Measurements from ENCODE around the gene METTL15. TPM values are rescaled to one million over a fixed set of nuclear protein-coding genes. Genes with fewer than 3 reads are reported as not detected.
"Not testable (repeated sequence)": the region's sequence is repeated elsewhere in the genome, so short reads cannot be mapped to it uniquely, and the experiment has no call there.

METTL15 gene
- total and polyA plus RNA-seq, 10 donors, result 3.7 to 23.7 (median 15.5) TPM

- Histone ChIP-seq H3K27ac (no peak overlapping the region), H3K9me3 (no peaks in the 10 kb centered on the region), H3K4me3 (no peak overlapping the region), H3K36me3 (peaks cover 0 to 38% (median 4%) of the 10 kb centered on the region in 6 donors), H3K4me1 (peaks cover 0 to 11% (median 6%) of the 10 kb centered on the region in 6 donors), H3K27me3 (replicated peaks in 1 of 7) (no peaks in the 10 kb centered on the region)
- WGBS, 5 donors, result 96 to 97% (median 96%) methylated on average over 4 of the region's 4 CpGs
- intact Hi-C loops (cut with DNase I; ENCODE audit: low total_unique reads), result no loop called here
- DNase-seq, result no peak
- TF ChIP-seq POLR2AphosphoS5 (IDR thresholded peaks at IDR 0.05) (no peak), POLR2A (IDR thresholded peaks at IDR 0.05) (no peak), CTCF (IDR thresholded peaks at IDR 0.05 in 8 of 11, conservative IDR thresholded peaks at IDR 0.05 in 3 of 11) (no peak)
These were observed 9.5 kb downstream of the METTL15 start for GRCh38 chr11:28117712-28118111.

GRCh38 chr11:28123151-28123581 is 15.0 kb downstream of the METTL15 start:
- Histone ChIP-seq H3K9me3 (no peaks in the 10 kb centered on the region), H3K36me3 (peaks cover 0 to 30% (median 2%) of the 10 kb centered on the region in 6 donors), H3K27me3 (replicated peaks in 1 of 7) (no peaks in the 10 kb centered on the region), H3K4me3 (no peak overlapping the region), H3K4me1 (peaks cover 0 to 11% (median 0%) of the 10 kb centered on the region in 6 donors), H3K27ac (no peak overlapping the region)
- no peak for DNase-seq
- intact Hi-C loops (cut with DNase I; ENCODE audit: low total_unique reads), result no loop called here
- TF ChIP-seq CTCF (IDR thresholded peaks at IDR 0.05 in 8 of 11, conservative IDR thresholded peaks at IDR 0.05 in 3 of 11) (no peak), POLR2A (IDR thresholded peaks at IDR 0.05) (no peak), POLR2AphosphoS5 (IDR thresholded peaks at IDR 0.05) (no peak)
- 75 to 87% (median 82%) methylated on average over 3 of the region's 3 CpGs for WGBS, 5 donors

- no peak overlapping the region for H3K4me3 ChIP-seq
- TF ChIP-seq CTCF (IDR thresholded peaks at IDR 0.05 in 8 of 11, conservative IDR thresholded peaks at IDR 0.05 in 3 of 11) (no peak), POLR2AphosphoS5 (IDR thresholded peaks at IDR 0.05) (no peak), POLR2A (IDR thresholded peaks at IDR 0.05) (no peak)
- H3K9me3 ChIP-seq, result peaks cover 0 to 35% (median 24%) of the 10 kb centered on the region in 8 donors
- no peaks in the 10 kb centered on the region for H3K4me1 ChIP-seq
- H3K27ac ChIP-seq, result no peak overlapping the region
- H3K27me3 ChIP-seq (replicated peaks in 1 of 7), result no peaks in the 10 kb centered on the region
- intact Hi-C loops (cut with DNase I; ENCODE audit: low total_unique reads), result no loop called here
- WGBS, 5 donors, result 0 to 93% (median 46%) methylated on average over 1 of the region's 1 CpG
- H3K36me3 ChIP-seq, result peaks cover 0 to 55% (median 0%) of the 10 kb centered on the region in 6 donors
- no peak for DNase-seq
These were observed 24.4 kb downstream of the METTL15 start for GRCh38 chr11:28132548-28132947.

GRCh38 chr11:28133146-28133545 is 25.0 kb downstream of the METTL15 start:
- no peak for TF ChIP-seq CTCF (IDR thresholded peaks at IDR 0.05 in 8 of 11, conservative IDR thresholded peaks at IDR 0.05 in 3 of 11)
- TF ChIP-seq POLR2A (IDR thresholded peaks at IDR 0.05), result no peak
- no peak for TF ChIP-seq POLR2AphosphoS5 (IDR thresholded peaks at IDR 0.05)
- 92 to 100% (median 96%) methylated on average over 3 of the region's 3 CpGs for WGBS, 5 donors
- intact Hi-C loops (cut with DNase I; ENCODE audit: low total_unique reads), result no loop called here
- peaks cover 0 to 55% (median 0%) of the 10 kb centered on the region in 6 donors for H3K36me3 ChIP-seq
- H3K27me3 ChIP-seq (replicated peaks in 1 of 7), result no peaks in the 10 kb centered on the region
- H3K9me3 ChIP-seq, result peaks cover 0 to 41% (median 30%) of the 10 kb centered on the region in 8 donors
- H3K27ac ChIP-seq, result no peak overlapping the region
- no peaks in the 10 kb centered on the region for H3K4me1 ChIP-seq
- H3K4me3 ChIP-seq, result no peak overlapping the region
- DNase-seq, result no peak

GRCh38 chr11:28136157-28136556 is 28.0 kb downstream of the METTL15 start:
- WGBS, 5 donors, result 93 to 99% (median 95%) methylated on average over 4 of the region's 4 CpGs
- not testable (repeated sequence) for H3K27me3 ChIP-seq (replicated peaks in 1 of 7)

More at GRCh38 chr11:28136157-28136556, 28.0 kb downstream of the METTL15 start:
- DNase-seq; H3K27ac ChIP-seq; H3K4me1 ChIP-seq; H3K4me3 ChIP-seq; intact Hi-C loops (cut with DNase I; ENCODE audit: low total_unique reads): not testable (repeated sequence)
- Histone ChIP-seq H3K9me3 (peaks cover 4 to 71% (median 60%) of the 10 kb centered on the region in 8 donors), H3K36me3 (peaks cover 0 to 63% (median 2%) of the 10 kb centered on the region in 6 donors)
